Measurements from ENCODE around the gene ARL9.

ARL9 gene

DNA sequence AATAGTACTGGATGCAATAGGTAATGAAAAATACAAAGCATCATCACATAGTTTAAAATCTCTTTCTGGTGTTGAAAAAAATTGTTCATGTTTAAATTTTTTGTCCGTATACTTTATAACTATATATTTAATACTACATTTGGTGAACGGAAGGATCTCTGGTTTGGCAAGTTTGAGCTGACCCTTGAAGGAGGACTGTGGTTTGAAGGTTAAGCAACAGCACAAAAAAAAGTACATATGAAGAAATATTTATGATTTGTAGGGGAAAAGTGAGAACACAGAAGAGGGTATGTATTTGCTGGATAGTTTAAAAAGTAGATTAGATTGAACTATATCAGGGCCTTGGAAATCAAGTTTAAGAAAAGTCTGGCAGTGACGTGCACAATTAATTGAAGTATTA lies 24.9 kb upstream of the ARL9 start:
- no peaks in the 10 kb centered on the region for H3K79me2 ChIP-seq (ENCODE audit: insufficient read depth, low read length)
- H3K4me1 ChIP-seq (ENCODE audit: insufficient read depth, low read length, severe bottlenecking): no peaks in the 10 kb centered on the region
- H3K36me3 ChIP-seq (ENCODE audit: insufficient read depth, low read length): peaks cover 83% of the 10 kb centered on the region
- no peaks in the 10 kb centered on the region for H3K9me3 ChIP-seq (ENCODE audit: low read length)
- no peaks in the 10 kb centered on the region for H3K27me3 ChIP-seq (ENCODE audit: insufficient read depth, low read length)
- H3K4me3 ChIP-seq (ENCODE audit: low read depth, low read length, poor library complexity, severe bottlenecking): no peak overlapping the region
- H3K9me2 ChIP-seq (ENCODE audit: low read depth, low read length): no peaks in the 10 kb centered on the region
- H3F3A ChIP-seq (ENCODE audit: insufficient read depth, low read length): no peaks in the 10 kb centered on the region
- no peak overlapping the region for H3K27ac ChIP-seq (ENCODE audit: low read depth, low read length, poor library complexity, severe bottlenecking)
- TF ChIP-seq CTCF (IDR thresholded peaks at IDR 0.05; ENCODE audit: low read length) (no peak), EZH2 (IDR thresholded peaks at IDR 0.05; ENCODE audit: borderline replicate concordance, low read length) (no peak)
- H2AFZ ChIP-seq (ENCODE audit: low read length): no peak overlapping the region
- H3K4me2 ChIP-seq (ENCODE audit: low read length): no peak overlapping the region
- H3K9ac ChIP-seq (ENCODE audit: low read length): no peak overlapping the region
- no peaks in the 10 kb centered on the region for H4K20me1 ChIP-seq (ENCODE audit: insufficient read depth, low read length)

DNA sequence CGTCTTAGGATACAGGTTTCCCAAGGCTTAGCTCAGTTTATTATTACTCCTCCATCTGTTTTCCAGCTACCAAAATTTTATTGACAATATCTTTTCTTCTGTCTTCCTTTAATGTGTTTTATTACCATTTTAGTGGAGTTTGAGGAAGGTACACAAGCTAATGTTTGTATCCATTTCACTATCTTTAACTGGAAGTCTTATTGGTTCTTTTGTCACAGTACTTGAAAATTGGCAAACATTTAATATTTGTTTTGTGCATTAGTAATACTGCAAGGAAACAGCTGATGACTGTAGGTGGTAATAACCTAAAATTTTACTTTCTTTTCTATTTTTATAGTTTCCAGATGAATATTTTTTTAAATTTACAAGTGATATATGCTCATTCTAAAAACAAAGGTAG lies 9.3 kb upstream of the ARL9 start:
- Histone ChIP-seq H3K27ac (ENCODE audit: low read depth, low read length, poor library complexity, severe bottlenecking) (no peak overlapping the region), H3K9ac (ENCODE audit: low read length) (no peak overlapping the region), H3K4me3 (ENCODE audit: low read depth, low read length, poor library complexity, severe bottlenecking) (no peak overlapping the region), H3F3A (ENCODE audit: insufficient read depth, low read length) (no peaks in the 10 kb centered on the region), H3K4me1 (ENCODE audit: insufficient read depth, low read length, severe bottlenecking) (no peaks in the 10 kb centered on the region), H3K4me2 (ENCODE audit: low read length) (no peak overlapping the region), H3K36me3 (ENCODE audit: insufficient read depth, low read length) (peaks cover 81% of the 10 kb centered on the region), H3K9me2 (ENCODE audit: low read depth, low read length) (no peaks in the 10 kb centered on the region), H4K20me1 (ENCODE audit: insufficient read depth, low read length) (no peaks in the 10 kb centered on the region), H3K27me3 (ENCODE audit: insufficient read depth, low read length) (no peaks in the 10 kb centered on the region), H3K9me3 (ENCODE audit: low read length) (no peaks in the 10 kb centered on the region), H2AFZ (ENCODE audit: low read length) (no peak overlapping the region), H3K79me2 (ENCODE audit: insufficient read depth, low read length) (no peaks in the 10 kb centered on the region)
- TF ChIP-seq CTCF (IDR thresholded peaks at IDR 0.05; ENCODE audit: low read length) (no peak), EZH2 (IDR thresholded peaks at IDR 0.05; ENCODE audit: borderline replicate concordance, low read length) (no peak)

- H3K27me3 ChIP-seq (ENCODE audit: insufficient read depth, low read length): no peaks in the 10 kb centered on the region
- H3K9ac ChIP-seq (ENCODE audit: low read length): no peak overlapping the region
- H3K4me3 ChIP-seq (ENCODE audit: low read depth, low read length, poor library complexity, severe bottlenecking): no peak overlapping the region
- H3K79me2 ChIP-seq (ENCODE audit: insufficient read depth, low read length): no peaks in the 10 kb centered on the region
- H3K4me2 ChIP-seq (ENCODE audit: low read length): no peak overlapping the region
- H3F3A ChIP-seq (ENCODE audit: insufficient read depth, low read length): no peaks in the 10 kb centered on the region
- no peak overlapping the region for H3K27ac ChIP-seq (ENCODE audit: low read depth, low read length, poor library complexity, severe bottlenecking)
- H3K36me3 ChIP-seq (ENCODE audit: insufficient read depth, low read length): no peaks in the 10 kb centered on the region
- H3K4me1 ChIP-seq (ENCODE audit: insufficient read depth, low read length, severe bottlenecking): no peaks in the 10 kb centered on the region
- H4K20me1 ChIP-seq (ENCODE audit: insufficient read depth, low read length): no peaks in the 10 kb centered on the region
- H2AFZ ChIP-seq (ENCODE audit: low read length): no peak overlapping the region
- TF ChIP-seq EZH2 (IDR thresholded peaks at IDR 0.05; ENCODE audit: borderline replicate concordance, low read length): no peak
- no peak for TF ChIP-seq CTCF (IDR thresholded peaks at IDR 0.05; ENCODE audit: low read length)
- H3K9me2 ChIP-seq (ENCODE audit: low read depth, low read length): no peaks in the 10 kb centered on the region
- no peaks in the 10 kb centered on the region for H3K9me3 ChIP-seq (ENCODE audit: low read length)
These were observed 5.5 kb downstream of the ARL9 start for GRCh38 chr4:56511098-56511497.

Measured in OCI-LY1 (cell line).